T-cell (primary cell): ENCODE measurements around the gene ZCCHC2. TPM values are rescaled to one million over a fixed set of nuclear protein-coding genes. Genes with fewer than 3 reads are reported as not detected.

ENCODE experiments used
- ATAC-seq, 4 experiments: fragments of 200-7000 bp in 3 of 4; fragments of 150-1000 bp in 1 of 4; cut with Tn5 transposase; replicated peaks in 1 of 4; 1 replicate in 3 of 4; 2 replicates in 1 of 4; pipeline ENCODE4 v1.10.0; 2021; ENCODE audit warnings: moderate library complexity in 3 of 4, mild to moderate bottlenecking in 2 of 4, moderate number of reproducible peaks in 1 of 4
- CTCF ChIA-PET, 2 donors: fragments of 300-600 bp; sonication (Branson Sonifier 250); formaldehyde crosslinking; loops; one replicate each; lab custom pipeline; 2022; ENCODE audit warnings: antibody characterized with exemption in 2 of 2; lab: Charles Lee
- POLR2A ChIA-PET, 2 donors: fragments of 300-600 bp; sonication (Branson Sonifier 250); formaldehyde crosslinking; loops; one replicate each; lab custom pipeline; 2022; ENCODE audit warnings: antibody characterized with exemption in 2 of 2; lab: Charles Lee
- DNase-seq, 35 experiments: peaks; one replicate each; pipeline versions ENCODE4 v3.0.0 to v3.0.0-alpha.2; 2013 to 2023
- H3K27ac ChIP-seq: one replicate; pipeline ENCODE4 v1.5.1; 2013; ENCODE audit warnings: low read length
- H3K27me3 ChIP-seq, 2 experiments: replicated peaks in 1 of 2; 1 replicate in 1 of 2; 2 replicates in 1 of 2; pipeline versions ENCODE4 v1.6.1 to v1.7.0; 2013; ENCODE audit warnings: low read length in 1 of 2, mixed read lengths in 1 of 2; ENCODE audit not compliant: control insufficient read depth in 2 of 2, insufficient read depth in 2 of 2; ENCODE audit errors: extremely low read depth in 1 of 2
- H3K36me3 ChIP-seq, 2 donors: 1 replicate in 1 of 2; 2 replicates in 1 of 2; pipeline versions ENCODE4 v1.6.1 to v1.7.0; 2013; ENCODE audit warnings: low read length in 1 of 2; ENCODE audit not compliant: control insufficient read depth in 2 of 2, insufficient read depth in 1 of 2; ENCODE audit errors: extremely low read depth in 1 of 2
- H3K4me1 ChIP-seq, 2 experiments: 1 replicate in 1 of 2; 2 replicates in 1 of 2; pipeline versions ENCODE4 v1.6.1 to v1.7.0; 2013; ENCODE audit warnings: low read length in 2 of 2, mixed read lengths in 1 of 2; ENCODE audit not compliant: insufficient read depth in 2 of 2, control insufficient read depth in 1 of 2; ENCODE audit errors: extremely low read depth in 1 of 2
- H3K4me3 ChIP-seq, 2 donors: 1 replicate in 1 of 2; 2 replicates in 1 of 2; pipeline versions ENCODE4 v1.5.1 to v1.7.0; 2013; ENCODE audit warnings: mild to moderate bottlenecking in 2 of 2, low read length in 1 of 2, moderate library complexity in 1 of 2; ENCODE audit not compliant: control insufficient read depth in 1 of 2; ENCODE audit errors: extremely low read depth in 1 of 2
- H3K9me3 ChIP-seq: 2 replicates; pipeline ENCODE4 v1.7.0; 2013
- H3K27ac Mint-ChIP-seq, 2 donors: one replicate each; pipeline ENCODE4 v1.8.0; 2020 to 2021; ENCODE audit warnings: mild to moderate bottlenecking in 2 of 2, mixed read lengths in 2 of 2
- H3K27me3 Mint-ChIP-seq, 2 donors: one replicate each; pipeline ENCODE4 v1.8.0; 2021 to 2022; ENCODE audit warnings: mixed read lengths in 2 of 2
- H3K36me3 Mint-ChIP-seq: one replicate; pipeline ENCODE4 v1.8.0; 2021; ENCODE audit warnings: mixed read lengths
- H3K4me1 Mint-ChIP-seq, 3 donors: one replicate each; pipeline ENCODE4 v1.8.0; 2020 to 2022; ENCODE audit warnings: mixed read lengths in 3 of 3, mild to moderate bottlenecking in 1 of 3
- H3K4me3 Mint-ChIP-seq, 3 donors: one replicate each; pipeline ENCODE4 v1.8.0; 2020 to 2022; ENCODE audit warnings: mild to moderate bottlenecking in 3 of 3, mixed read lengths in 3 of 3, moderate library complexity in 3 of 3
- H3K9me3 Mint-ChIP-seq, 3 donors: one replicate each; pipeline ENCODE4 v1.8.0; 2020 to 2022; ENCODE audit warnings: mixed read lengths in 3 of 3
- WGBS: methylation state at CpG from one replicate; pipeline ENCODE4 v1.1.5; 2013; ENCODE audit warnings: missing lambda C conversion rate; ENCODE audit not compliant: insufficient coverage; 5-methylcytosine and 5-hydroxymethylcytosine counted together
- total RNA-seq, 35 experiments: library from RNA in 6 of 35; stranded (reverse) in 6 of 35; fragments of 120-200 nt in 1 of 35; gene quantifications; one replicate each; pipeline versions ENCODE4 v1.2.1 to v1.2.4 and lab custom pipeline; 2013 to 2026

The ZCCHC2 gene
- total RNA-seq = 10 to 100 TPM; 46.1 to 88.0 (median 52.2) TPM
- 41.4 TPM for total RNA-seq (2013)
- total RNA-seq (lab: John Stamatoyannopoulos, UW) = 55.3 to 252 (median 95.2) reads per million in 29 experiments

GRCh38 chr18:62522504-62523254 is at the start of gene ZCCHC2:
Gene ZCCHC2 (plus strand): TSS chr18:62523025. CDS start chr18:62523425, 400 bp downstream.
- H3K36me3 Mint-ChIP-seq = peaks cover 5% of the 10 kb centered on the region
- peak within 1 kb of the TSS; percentile 89 to 92 (median 90) for H3K4me3 Mint-ChIP-seq
- under 1% methylated on average over 84 of the region's 87 CpGs for WGBS
- ChIA-PET POLR2A (interaction anchor here (0.5 to 1.0 kb wide), 6 partner anchors 16 to 224 kb away, joined by 3 to 11 read pairs (median 4); partner anchors contain the start of gene PHLPP1 (in 1 of the 2)), CTCF (interaction anchor here (0.6 to 2.6 kb wide), 7 partner anchors 10 to 434 kb away, joined by 3 to 10 read pairs (median 4); no protein-coding TSS in a partner anchor)
- Histone ChIP-seq H3K27me3 (no peaks in the 10 kb centered on the region), H3K27ac (peak within 1 kb of the TSS; percentile 71), H3K4me1 (peaks cover 10 to 25% of the 10 kb centered on the region in 2 experiments), H3K9me3 (no peaks in the 10 kb centered on the region), H3K36me3 (no peaks in the 10 kb centered on the region), H3K4me3 (peak within 1 kb of the TSS; percentile 90 to 96)
- no peaks in the 10 kb centered on the region for H3K27me3 Mint-ChIP-seq
- H3K4me1 Mint-ChIP-seq = peaks cover 32 to 42% (median 40%) of the 10 kb centered on the region in 3 donors
- DNase-seq (peak; percentile 91 to 100 (median 97)), ATAC-seq (peak; percentile 78 to 82 (median 79))
- H3K9me3 Mint-ChIP-seq = no peaks in the 10 kb centered on the region
- peak within 1 kb of the TSS; percentile 75 to 78 for H3K27ac Mint-ChIP-seq

- peaks cover 10% of the 10 kb centered on the region for H3K36me3 Mint-ChIP-seq
- Histone ChIP-seq H3K4me1 (no peaks in the 10 kb centered on the region), H3K27me3 (peaks cover 0 to 9% of the 10 kb centered on the region in 2 experiments), H3K27ac (no peak overlapping the region), H3K9me3 (no peaks in the 10 kb centered on the region), H3K4me3 (no peak overlapping the region), H3K36me3 (no peaks in the 10 kb centered on the region)
- no peak for DNase-seq
- ATAC-seq = no peak
- POLR2A ChIA-PET = no interaction called here
- H3K27ac Mint-ChIP-seq = no peak overlapping the region
- CTCF ChIA-PET = no interaction called here
- peaks cover 4 to 24% (median 21%) of the 10 kb centered on the region in 3 donors for H3K9me3 Mint-ChIP-seq
- H3K4me1 Mint-ChIP-seq = no peaks in the 10 kb centered on the region
- no peak overlapping the region for H3K4me3 Mint-ChIP-seq
- H3K27me3 Mint-ChIP-seq = peaks cover 22 to 55% of the 10 kb centered on the region in 2 donors
- no CpG with 5 or more reads among the region's 1 CpG for WGBS
Measured at GRCh38 chr18:62479574-62479973, 43.3 kb upstream of the ZCCHC2 start.

GRCh38 chr18:62480927-62481326 is 41.9 kb upstream of the ZCCHC2 start:
- no peaks in the 10 kb centered on the region for H3K4me1 Mint-ChIP-seq
- Histone ChIP-seq H3K36me3 (no peaks in the 10 kb centered on the region), H3K4me3 (no peak overlapping the region), H3K27ac (no peak overlapping the region), H3K27me3 (peaks cover 0 to 2% of the 10 kb centered on the region in 2 experiments), H3K4me1 (no peaks in the 10 kb centered on the region), H3K9me3 (no peaks in the 10 kb centered on the region)
- H3K27me3 Mint-ChIP-seq = peaks cover 23 to 55% of the 10 kb centered on the region in 2 donors
- H3K36me3 Mint-ChIP-seq = peaks cover 6% of the 10 kb centered on the region
- POLR2A ChIA-PET = no interaction called here
- no peak for DNase-seq
- peaks cover 4 to 24% (median 21%) of the 10 kb centered on the region in 3 donors for H3K9me3 Mint-ChIP-seq
- no peak for ATAC-seq
- CTCF ChIA-PET = no interaction called here
- H3K4me3 Mint-ChIP-seq = no peak overlapping the region
- no peak overlapping the region for H3K27ac Mint-ChIP-seq

- Histone ChIP-seq H3K9me3 (no peaks in the 10 kb centered on the region), H3K36me3 (no peaks in the 10 kb centered on the region), H3K27ac (no peak overlapping the region), H3K4me3 (no peak overlapping the region), H3K27me3 (peaks cover 0 to 5% of the 10 kb centered on the region in 2 experiments), H3K4me1 (no peaks in the 10 kb centered on the region)
- Mint-ChIP-seq H3K27ac (no peak overlapping the region), H3K36me3 (peaks cover 5% of the 10 kb centered on the region), H3K4me1 (no peaks in the 10 kb centered on the region), H3K9me3 (peaks cover 4 to 24% (median 17%) of the 10 kb centered on the region in 3 donors), H3K27me3 (peaks cover 10 to 51% of the 10 kb centered on the region in 2 donors), H3K4me3 (no peak overlapping the region)
- CTCF ChIA-PET = no interaction called here
- DNase-seq = no peak
- POLR2A ChIA-PET = no interaction called here
- 88% methylated on average over 3 of the region's 8 CpGs for WGBS
- no peak for ATAC-seq
Measured at GRCh38 chr18:62484941-62485340, 37.9 kb upstream of the ZCCHC2 start.

- CTCF ChIA-PET = no interaction called here
Measured at GRCh38 chr18:62485684-62486083, 37.1 kb upstream of the ZCCHC2 start.

GRCh38 chr18:62486290-62486964 is 36.4 kb upstream of the ZCCHC2 start:
- peaks cover 15 to 49% of the 10 kb centered on the region in 2 donors for H3K27me3 Mint-ChIP-seq
- Histone ChIP-seq H3K4me1 (no peaks in the 10 kb centered on the region), H3K27ac (no peak overlapping the region), H3K36me3 (no peaks in the 10 kb centered on the region), H3K4me3 (no peak overlapping the region), H3K9me3 (no peaks in the 10 kb centered on the region), H3K27me3 (peaks cover 0 to 8% of the 10 kb centered on the region in 2 experiments)
- ChIA-PET POLR2A (no interaction called here), CTCF (interaction anchor here in 1 of 2 donors (0.7 kb wide), 1 partner anchor 77 kb away, joined by 3 read pairs; no protein-coding TSS in a partner anchor)
- no peak for DNase-seq
- peaks cover 2% of the 10 kb centered on the region for H3K36me3 Mint-ChIP-seq
- no peak overlapping the region for H3K27ac Mint-ChIP-seq
- H3K4me1 Mint-ChIP-seq = no peaks in the 10 kb centered on the region
- peaks cover 0 to 9% (median 5%) of the 10 kb centered on the region in 3 donors for H3K9me3 Mint-ChIP-seq
- ATAC-seq = no peak
- 60% methylated on average over 2 of the region's 4 CpGs for WGBS
- H3K4me3 Mint-ChIP-seq = no peak overlapping the region

More at GRCh38 chr18:62485684-62486083, 37.1 kb upstream of the ZCCHC2 start:
- Mint-ChIP-seq H3K27me3 (peaks cover 13 to 50% of the 10 kb centered on the region in 2 donors), H3K4me1 (no peaks in the 10 kb centered on the region), H3K4me3 (no peak overlapping the region), H3K36me3 (peaks cover 5% of the 10 kb centered on the region), H3K9me3 (peaks cover 4 to 17% (median 11%) of the 10 kb centered on the region in 3 donors), H3K27ac (no peak overlapping the region)
- Histone ChIP-seq H3K36me3 (no peaks in the 10 kb centered on the region), H3K9me3 (no peaks in the 10 kb centered on the region), H3K27ac (no peak overlapping the region), H3K4me3 (no peak overlapping the region), H3K4me1 (no peaks in the 10 kb centered on the region), H3K27me3 (peaks cover 0 to 5% of the 10 kb centered on the region in 2 experiments)
- DNase-seq = no peak
- WGBS = 83% methylated on average over 1 of the region's 9 CpGs
- POLR2A ChIA-PET = no interaction called here
- no peak for ATAC-seq
